Activated T-cell treated with anti-CD3 and anti-CD28 coated beads, Interleukin-2, amount 50 U/mL, for 72 hours (primary cell): ENCODE data around the gene STOML2. TPM values are rescaled to one million over a fixed set of nuclear protein-coding genes. Genes with fewer than 3 reads are reported as not detected.

ENCODE experiments used
- ATAC-seq, 2 donors: fragments of 150-1000 bp; cut with Tn5 transposase; replicated peaks in 1 of 2; 2 replicates each; pipeline ENCODE4 v1.10.0; 2021; ENCODE audit warnings: moderate library complexity in 2 of 2, mild to moderate bottlenecking in 1 of 2
- DNase-seq, 2 donors: peaks; one replicate each; pipeline ENCODE4 v3.0.0; 2021 to 2022; ENCODE audit warnings: mixed read lengths in 1 of 2
- H3K27ac Mint-ChIP-seq: one replicate; pipeline ENCODE4 v1.8.0; 2022; ENCODE audit warnings: mild to moderate bottlenecking, moderate library complexity, mixed read lengths
- H3K27me3 Mint-ChIP-seq: one replicate; pipeline ENCODE4 v1.8.0; 2022; ENCODE audit warnings: low read depth, mixed read lengths
- H3K36me3 Mint-ChIP-seq, 2 donors: one replicate each; pipeline ENCODE4 v1.8.0; 2022; ENCODE audit warnings: mixed read lengths in 2 of 2, mild to moderate bottlenecking in 1 of 2; ENCODE audit not compliant: insufficient read depth in 2 of 2
- H3K4me1 Mint-ChIP-seq: one replicate; pipeline ENCODE4 v1.8.0; 2022; ENCODE audit warnings: low read depth, mixed read lengths
- H3K4me3 Mint-ChIP-seq, 2 donors: one replicate each; pipeline ENCODE4 v1.8.0; 2022; ENCODE audit warnings: mild to moderate bottlenecking in 2 of 2, mixed read lengths in 2 of 2, moderate library complexity in 2 of 2
- H3K9me3 Mint-ChIP-seq, 2 donors: one replicate each; pipeline ENCODE4 v1.8.0; 2022; ENCODE audit warnings: mixed read lengths in 2 of 2
- total RNA-seq, 2 donors: library from RNA; stranded (reverse); gene quantifications; one replicate each; pipeline ENCODE4 v1.2.3, GENCODE V29; 2022

The STOML2 gene
- total RNA-seq, 2 donors from 2014 or later, result 151 to 169 TPM

- Mint-ChIP-seq H3K27me3 (no peaks in the 10 kb centered on the region), H3K4me3 (no peak overlapping the region), H3K4me1 (peaks cover 74% of the 10 kb centered on the region), H3K36me3 (peaks cover 5 to 31% of the 10 kb centered on the region in 2 donors), H3K27ac (no peak overlapping the region), H3K9me3 (no peaks in the 10 kb centered on the region)
- ATAC-seq, result no peak
- DNase-seq, result no peak
These were observed 28.8 kb downstream of the STOML2 start for GRCh38 chr9:35074141-35074540.

- H3K9me3 Mint-ChIP-seq, result no peaks in the 10 kb centered on the region
- H3K4me1 Mint-ChIP-seq, result peaks cover 76% of the 10 kb centered on the region
- ATAC-seq (peak in 1 of 2 donors; percentile 23), DNase-seq (peak in 1 of 2 donors; percentile 28)
- H3K4me3 Mint-ChIP-seq, result peak overlapping the region; percentile 90 to 91
- no peaks in the 10 kb centered on the region for H3K27me3 Mint-ChIP-seq
- H3K27ac Mint-ChIP-seq, result peak overlapping the region; percentile 97
- peaks cover 4 to 34% of the 10 kb centered on the region in 2 donors for H3K36me3 Mint-ChIP-seq
These were observed 29.7 kb downstream of the STOML2 start for GRCh38 chr9:35073279-35073612.

GRCh38 chr9:35072461-35073278 lies 30.3 kb downstream of the STOML2 start, which contains the start of gene VCP:
VCP (minus strand) TSS chr9:35072625; CDS start chr9:35072353, 272 bp downstream.
- Mint-ChIP-seq H3K27ac (peak within 1 kb of the TSS; percentile 99), H3K4me3 (peak within 1 kb of the TSS; percentile 90 to 91), H3K4me1 (peaks cover 76% of the 10 kb centered on the region), H3K36me3 (peaks cover 6 to 39% of the 10 kb centered on the region in 2 donors), H3K27me3 (no peaks in the 10 kb centered on the region), H3K9me3 (no peaks in the 10 kb centered on the region)
- DNase-seq (peak; percentile 95 to 98), ATAC-seq (peak; percentile 87 to 89)

- Mint-ChIP-seq H3K9me3 (no peaks in the 10 kb centered on the region), H3K4me1 (peaks cover 76% of the 10 kb centered on the region)
These were observed 31.0 kb downstream of the STOML2 start for GRCh38 chr9:35071814-35072460.

GRCh38 chr9:35070823-35071813 lies 31.8 kb downstream of the STOML2 start:
- DNase-seq, result peak; percentile 10 to 13
- H3K27ac Mint-ChIP-seq, result peak overlapping the region; percentile 99
- peaks cover 13 to 47% of the 10 kb centered on the region in 2 donors for H3K36me3 Mint-ChIP-seq
- H3K27me3 Mint-ChIP-seq, result no peaks in the 10 kb centered on the region
- H3K4me3 Mint-ChIP-seq, result peak overlapping the region; percentile 90 to 91
- H3K4me1 Mint-ChIP-seq, result peaks cover 77% of the 10 kb centered on the region
- no peaks in the 10 kb centered on the region for H3K9me3 Mint-ChIP-seq
- no peak for ATAC-seq

More at GRCh38 chr9:35071814-35072460, 31.0 kb downstream of the STOML2 start:
- Mint-ChIP-seq H3K4me3 (peak overlapping the region; percentile 90 to 91), H3K27ac (peak overlapping the region; percentile 99), H3K27me3 (no peaks in the 10 kb centered on the region), H3K36me3 (peaks cover 9 to 43% of the 10 kb centered on the region in 2 donors)
- peak; percentile 74 to 77 for ATAC-seq
- DNase-seq, result peak; percentile 87

GRCh38 chr9:35069020-35069419 lies 33.9 kb downstream of the STOML2 start:
- Mint-ChIP-seq H3K27ac (peak overlapping the region; percentile 43), H3K36me3 (peaks cover 23 to 48% of the 10 kb centered on the region in 2 donors), H3K27me3 (no peaks in the 10 kb centered on the region), H3K9me3 (no peaks in the 10 kb centered on the region), H3K4me1 (peaks cover 65% of the 10 kb centered on the region), H3K4me3 (peak overlapping the region; percentile 36 to 90)
- DNase-seq (no peak), ATAC-seq (no peak)

- DNase-seq, result no peak
- no peak for ATAC-seq
- H3K4me1 Mint-ChIP-seq, result peaks cover 50% of the 10 kb centered on the region
- peak overlapping the region; percentile 60 for H3K27ac Mint-ChIP-seq
- peaks cover 26 to 54% of the 10 kb centered on the region in 2 donors for H3K36me3 Mint-ChIP-seq
- H3K9me3 Mint-ChIP-seq, result no peaks in the 10 kb centered on the region
- no peak overlapping the region for H3K4me3 Mint-ChIP-seq
- no peaks in the 10 kb centered on the region for H3K27me3 Mint-ChIP-seq
These were observed 35.9 kb downstream of the STOML2 start for GRCh38 chr9:35067056-35067455.

GRCh38 chr9:35060548-35061207 lies 42.3 kb downstream of the STOML2 start:
- DNase-seq, result no peak
- Mint-ChIP-seq H3K4me1 (no peaks in the 10 kb centered on the region), H3K27ac (no peak overlapping the region), H3K27me3 (no peaks in the 10 kb centered on the region), H3K36me3 (peaks cover 38 to 63% of the 10 kb centered on the region in 2 donors), H3K4me3 (no peak overlapping the region), H3K9me3 (no peaks in the 10 kb centered on the region)
- ATAC-seq, result no peak

GRCh38 chr9:35059438-35059837 lies 43.5 kb downstream of the STOML2 start:
- H3K4me3 Mint-ChIP-seq, result no peak overlapping the region
- peaks cover 30 to 58% of the 10 kb centered on the region in 2 donors for H3K36me3 Mint-ChIP-seq
- no peaks in the 10 kb centered on the region for H3K9me3 Mint-ChIP-seq
- no peaks in the 10 kb centered on the region for H3K27me3 Mint-ChIP-seq
- DNase-seq (no peak), ATAC-seq (no peak)
- H3K27ac Mint-ChIP-seq, result no peak overlapping the region
- H3K4me1 Mint-ChIP-seq, result no peaks in the 10 kb centered on the region

- Mint-ChIP-seq H3K27ac (peak overlapping the region; percentile 47), H3K36me3 (peaks cover 27 to 51% of the 10 kb centered on the region in 2 donors), H3K4me3 (no peak overlapping the region), H3K4me1 (no peaks in the 10 kb centered on the region), H3K9me3 (no peaks in the 10 kb centered on the region), H3K27me3 (no peaks in the 10 kb centered on the region)
- ATAC-seq, result peak in 1 of 2 donors; percentile 10
- no peak for DNase-seq
These were observed 45.7 kb downstream of the STOML2 start for GRCh38 chr9:35057271-35057620.

GRCh38 chr9:35056571-35057270 lies 46.2 kb downstream of the STOML2 start:
- peak; percentile 21 to 26 for ATAC-seq
- H3K4me3 Mint-ChIP-seq, result no peak overlapping the region
- H3K27ac Mint-ChIP-seq, result peak overlapping the region; percentile 47
- no peaks in the 10 kb centered on the region for H3K4me1 Mint-ChIP-seq
- H3K27me3 Mint-ChIP-seq, result no peaks in the 10 kb centered on the region
- H3K36me3 Mint-ChIP-seq, result peaks cover 27 to 47% of the 10 kb centered on the region in 2 donors
- H3K9me3 Mint-ChIP-seq, result no peaks in the 10 kb centered on the region
- DNase-seq, result no peak
